Activated B cell treated with CpG ODN at 0.5 μM for 24 hours (primary cell): Measurements from ENCODE around the gene AHCYL2. TPM values are rescaled to one million over a fixed set of nuclear protein-coding genes. Genes with fewer than 3 reads are reported as not detected.

ENCODE experiments used
- ATAC-seq: fragments of 200-7000 bp; cut with Tn5 transposase; one replicate; pipeline ENCODE4 v1.10.0; 2021; ENCODE audit warnings: low read depth, mild to moderate bottlenecking, moderate library complexity
- CTCF ChIA-PET: fragments of 350-600 bp; sonication (Branson Sonifier 250); formaldehyde crosslinking; loops from one replicate; lab custom pipeline; 2021; ENCODE audit warnings: antibody characterized with exemption; lab: Charles Lee
- POLR2A ChIA-PET: fragments of 350-600 bp; sonication (Branson Sonifier 250); formaldehyde crosslinking; loops from one replicate; lab custom pipeline; 2021; ENCODE audit warnings: antibody characterized with exemption; lab: Charles Lee
- DNase-seq: peaks from one replicate; pipeline ENCODE4 v3.0.0; 2022
- H3K27ac Mint-ChIP-seq: one replicate; pipeline ENCODE4 v1.8.0; 2020; ENCODE audit warnings: mixed read lengths
- H3K27me3 Mint-ChIP-seq: one replicate; pipeline ENCODE4 v1.8.0; 2021; ENCODE audit warnings: mixed read lengths
- H3K36me3 Mint-ChIP-seq: one replicate; pipeline ENCODE4 v1.8.0; 2021; ENCODE audit warnings: low read depth, mixed read lengths
- H3K4me1 Mint-ChIP-seq: one replicate; pipeline ENCODE4 v1.8.0; 2021; ENCODE audit warnings: mixed read lengths
- H3K4me3 Mint-ChIP-seq: one replicate; pipeline ENCODE4 v1.8.0; 2020; ENCODE audit warnings: mild to moderate bottlenecking, mixed read lengths
- H3K9me3 Mint-ChIP-seq: one replicate; pipeline ENCODE4 v1.8.0; 2020; ENCODE audit warnings: mixed read lengths
- CTCF ChIP-seq: fragments of 200-600 bp; IDR thresholded peaks from one replicate; pipeline ENCODE4 v1.8.0; 2022; ENCODE audit warnings: antibody characterized with exemption, mild to moderate bottlenecking
- intact Hi-C: fragments of 100-400 bp; cut with micrococcal nuclease; formaldehyde crosslinking; loops from one replicate; pipeline ENCODE4 v1.15.1; 2024
- total RNA-seq: library from RNA; stranded (reverse); gene quantifications from 2 replicates; pipeline ENCODE4 v1.2.3, GENCODE V29; 2022

The AHCYL2 gene
- total RNA-seq, 1 donor from 2014 or later = 11.6 TPM

GRCh38 chr7:129256221-129256620 is 31.4 kb downstream of the AHCYL2 start:
- no peaks in the 10 kb centered on the region for H3K27me3 Mint-ChIP-seq
- H3K4me3 Mint-ChIP-seq = no peak overlapping the region
- no peak for TF ChIP-seq CTCF
- peaks cover 20% of the 10 kb centered on the region for H3K4me1 Mint-ChIP-seq
- no peaks in the 10 kb centered on the region for H3K9me3 Mint-ChIP-seq
- H3K27ac Mint-ChIP-seq = no peak overlapping the region
- ChIA-PET POLR2A (no interaction called here), CTCF (interaction anchor here (3.3 kb wide), 1 partner anchor 38 kb away, joined by 14 read pairs; no protein-coding TSS in a partner anchor)
- no peak for ATAC-seq
- no peaks in the 10 kb centered on the region for H3K36me3 Mint-ChIP-seq
- no peak for DNase-seq
- intact Hi-C loops = loop anchor here (5.0 kb wide), 1 partner anchor 41 kb away; no protein-coding TSS in a partner anchor

GRCh38 chr7:129257168-129257567 is 32.3 kb downstream of the AHCYL2 start:
- H3K4me1 Mint-ChIP-seq = peaks cover 21% of the 10 kb centered on the region
- H3K27me3 Mint-ChIP-seq = no peaks in the 10 kb centered on the region
- H3K27ac Mint-ChIP-seq = no peak overlapping the region
- intact Hi-C loops = loop anchor here (5.0 kb wide), 1 partner anchor 40 kb away; no protein-coding TSS in a partner anchor
- H3K36me3 Mint-ChIP-seq = no peaks in the 10 kb centered on the region
- H3K4me3 Mint-ChIP-seq = no peak overlapping the region
- ChIA-PET CTCF (no interaction called here), POLR2A (no interaction called here)
- ATAC-seq (no peak), DNase-seq (no peak)
- no peaks in the 10 kb centered on the region for H3K9me3 Mint-ChIP-seq
- TF ChIP-seq CTCF = no peak

GRCh38 chr7:129258649-129259389 is 34.0 kb downstream of the AHCYL2 start:
- peaks cover 26% of the 10 kb centered on the region for H3K4me1 Mint-ChIP-seq
- no peak overlapping the region for H3K27ac Mint-ChIP-seq
- DNase-seq (no peak), ATAC-seq (no peak)
- CTCF ChIA-PET = no interaction called here
- POLR2A ChIA-PET = interaction anchor here (0.7 kb wide), 1 partner anchor 11 kb away, joined by 5 read pairs; no protein-coding TSS in a partner anchor
- H3K27me3 Mint-ChIP-seq = no peaks in the 10 kb centered on the region
- no peaks in the 10 kb centered on the region for H3K36me3 Mint-ChIP-seq
- H3K4me3 Mint-ChIP-seq = no peak overlapping the region
- no peaks in the 10 kb centered on the region for H3K9me3 Mint-ChIP-seq
- no peak for TF ChIP-seq CTCF
- intact Hi-C loops = loop anchor here (5.0 kb wide), 1 partner anchor 38 kb away; no protein-coding TSS in a partner anchor

- no peaks in the 10 kb centered on the region for H3K9me3 Mint-ChIP-seq
- intact Hi-C loops = loop anchor here (2.0 kb wide), 1 partner anchor 16 kb away; no protein-coding TSS in a partner anchor
- no peak for TF ChIP-seq CTCF
- no peaks in the 10 kb centered on the region for H3K36me3 Mint-ChIP-seq
- ChIA-PET POLR2A (no interaction called here), CTCF (no interaction called here)
- H3K4me1 Mint-ChIP-seq = peaks cover 21% of the 10 kb centered on the region
- no peak for DNase-seq
- no peak overlapping the region for H3K4me3 Mint-ChIP-seq
- H3K27me3 Mint-ChIP-seq = no peaks in the 10 kb centered on the region
- H3K27ac Mint-ChIP-seq = no peak overlapping the region
- no peak for ATAC-seq
Observed at GRCh38 chr7:129262324-129262723, 37.5 kb downstream of the AHCYL2 start.

GRCh38 chr7:129263168-129263567 is 38.3 kb downstream of the AHCYL2 start:
- no peak for TF ChIP-seq CTCF
- Mint-ChIP-seq H3K27ac (no peak overlapping the region), H3K9me3 (no peaks in the 10 kb centered on the region), H3K4me3 (no peak overlapping the region), H3K4me1 (peaks cover 18% of the 10 kb centered on the region), H3K36me3 (no peaks in the 10 kb centered on the region), H3K27me3 (no peaks in the 10 kb centered on the region)
- DNase-seq (no peak), ATAC-seq (no peak)
- intact Hi-C loops = loop anchor here (2.0 kb wide), 1 partner anchor 16 kb away; no protein-coding TSS in a partner anchor
- CTCF ChIA-PET = interaction anchor here (2.5 kb wide), 1 partner anchor 45 kb away, joined by 12 read pairs; no protein-coding TSS in a partner anchor
- POLR2A ChIA-PET = no interaction called here
